GM21367 (cell line): Measurements from ENCODE around the gene CRYBB1.
"Not testable (repeated sequence)": the region's sequence is repeated elsewhere in the genome, so short reads cannot be mapped to it uniquely, and the experiment has no call there.

Experiments used
- ATAC-seq: cut with Tn5 transposase; IDR thresholded peaks from one replicate; pipeline ENCODE4 v1.9.1; 2021; ENCODE audit not compliant: unreplicated experiment

Gene CRYBB1

GRCh38 chr22:26642465-26643417 is 24.9 kb upstream of the CRYBB1 start:
- ATAC-seq = no peak

- ATAC-seq = no peak
Observed at GRCh38 chr22:26636296-26636695, 18.5 kb upstream of the CRYBB1 start.

GRCh38 chr22:26635117-26635516 is 17.3 kb upstream of the CRYBB1 start:
- no peak for ATAC-seq

GRCh38 chr22:26634189-26634588 is 16.4 kb upstream of the CRYBB1 start:
- ATAC-seq = no peak

GRCh38 chr22:26632422-26633155 is 14.8 kb upstream of the CRYBB1 start:
- no peak for ATAC-seq

GRCh38 chr22:26631282-26631681 is 13.5 kb upstream of the CRYBB1 start:
- no peak for ATAC-seq

- ATAC-seq = no peak
Observed at GRCh38 chr22:26629988-26630761, 12.3 kb upstream of the CRYBB1 start.

- ATAC-seq = no peak
Observed at GRCh38 chr22:26624803-26625202, 7.0 kb upstream of the CRYBB1 start.

- no peak for ATAC-seq
Observed at GRCh38 chr22:26623984-26624383, 6.2 kb upstream of the CRYBB1 start.

GRCh38 chr22:26621663-26622062 is 3.8 kb upstream of the CRYBB1 start, which contains the start of gene CRYBA4:
TSS of gene CRYBA4 (plus strand) at chr22:26621963. CDS start at chr22:26622597, 634 bp downstream.
- ATAC-seq = no peak

- no peak for ATAC-seq
Observed at GRCh38 chr22:26620197-26620596, 2.4 kb upstream of the CRYBB1 start.

- ATAC-seq = no peak
Observed at GRCh38 chr22:26619510-26619909, 1.7 kb upstream of the CRYBB1 start.

GRCh38 chr22:26618455-26618854 is 628 bp upstream of the CRYBB1 start:
- ATAC-seq = no peak

- no peak for ATAC-seq
Observed at GRCh38 chr22:26616650-26617049, 1.2 kb downstream of the CRYBB1 start.

GRCh38 chr22:26615830-26616435 is 1.9 kb downstream of the CRYBB1 start:
- no peak for ATAC-seq

GRCh38 chr22:26615149-26615548 is 2.7 kb downstream of the CRYBB1 start:
- no peak for ATAC-seq

- no peak for ATAC-seq
Observed at GRCh38 chr22:26614322-26614721, 3.5 kb downstream of the CRYBB1 start.

- ATAC-seq = not testable (repeated sequence)
Observed at GRCh38 chr22:26613753-26614152, 4.1 kb downstream of the CRYBB1 start.

GRCh38 chr22:26612652-26613051 is 5.2 kb downstream of the CRYBB1 start:
- ATAC-seq = no peak

- no peak for ATAC-seq
Observed at GRCh38 chr22:26610996-26611395, 6.8 kb downstream of the CRYBB1 start.
